ENCODE data around the gene INTS6.

Gene INTS6

GRCh38 chr13:51324714-51325420 lies 128.0 kb downstream of the INTS6 start:
- Histone ChIP-seq H3K27me3 (ENCODE audit: control insufficient read depth in 1 of 2, insufficient read depth in 1 of 2, low read length in 2 of 2) (peaks cover 0 to 8% of the 10 kb centered on the region in 2 experiments), H3K79me1 (replicated peaks; ENCODE audit: low read length, poor library complexity, severe bottlenecking) (no peaks in the 10 kb centered on the region), H2AK5ac (ENCODE audit: low read length, severe bottlenecking) (no peak overlapping the region), H2BK120ac (ENCODE audit: low read depth, low read length) (no peak overlapping the region), H3K4ac (ENCODE audit: low read depth in 1 of 2, low read length in 2 of 2) (no peak overlapping the region), H3K18ac (ENCODE audit: low read depth in 1 of 2, low read length in 2 of 2) (no peak overlapping the region), H3K9me3 (ENCODE audit: control insufficient read depth, low read length) (no peaks in the 10 kb centered on the region), H3K36me3 (ENCODE audit: control insufficient read depth in 1 of 2, insufficient read depth in 2 of 2, low read depth in 1 of 2, low read length in 2 of 2) (no peaks in the 10 kb centered on the region), H3K14ac (ENCODE audit: low read length in 2 of 2) (no peak overlapping the region), H3K4me2 (ENCODE audit: low read length, poor library complexity, severe bottlenecking) (no peak overlapping the region), H2BK15ac (ENCODE audit: low read depth, poor library complexity, severe bottlenecking) (no peak overlapping the region), H4K91ac (ENCODE audit: low read length) (no peak overlapping the region), H2BK12ac (ENCODE audit: low read length in 2 of 2) (no peak overlapping the region), H3K4me1 (ENCODE audit: control insufficient read depth, insufficient read depth, low read depth, low read length) (no peaks in the 10 kb centered on the region), H3K4me3 (ENCODE audit: insufficient read depth in 1 of 2, low read depth in 1 of 2, low read length in 2 of 2) (no peak overlapping the region), H3K9ac (ENCODE audit: low read length) (no peak overlapping the region), H3K27ac (ENCODE audit: low read length, poor library complexity, severe bottlenecking) (no peak overlapping the region), H4K8ac (ENCODE audit: low read length) (no peak overlapping the region), H3K23ac (ENCODE audit: low read length in 2 of 2) (no peak overlapping the region), H2BK5ac (ENCODE audit: low read depth, low read length, poor library complexity, severe bottlenecking) (no peak overlapping the region), H2AFZ (ENCODE audit: low read depth, low read length) (no peak overlapping the region)
- 85% methylated on average over 13 of the region's 14 CpGs for WGBS
- DNase-seq: no peak

DNA sequence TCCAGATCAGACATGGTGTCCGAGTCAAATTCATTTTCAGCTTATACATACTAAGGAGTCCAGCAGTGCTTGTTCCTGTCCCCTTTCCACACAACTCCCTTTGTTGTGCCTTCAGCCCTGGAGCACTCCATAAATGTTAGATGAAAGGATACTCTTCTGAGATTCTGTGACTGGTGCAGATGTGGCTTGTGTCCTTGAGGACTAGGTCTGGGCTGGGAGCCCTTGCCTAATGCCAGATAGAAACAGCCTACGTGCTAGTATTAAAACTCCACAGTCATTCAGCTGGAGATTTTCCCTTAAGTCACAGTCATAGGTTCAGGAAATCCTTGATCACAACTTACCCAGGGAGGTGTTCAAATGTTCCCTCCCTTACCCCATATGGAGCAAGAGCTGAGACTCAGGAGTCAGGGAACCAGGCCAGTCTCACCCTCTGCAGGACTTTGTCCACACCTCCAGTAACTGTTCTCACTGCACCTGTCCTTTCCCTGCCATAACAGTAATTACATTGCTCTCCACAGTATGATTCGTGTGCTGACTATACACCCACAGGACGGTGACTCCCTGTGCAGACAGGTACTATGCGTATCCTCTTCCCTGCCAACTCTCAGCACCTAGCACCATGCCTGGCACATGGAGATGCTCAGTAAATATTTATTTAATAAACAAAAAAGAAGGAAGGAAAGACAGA lies 128.9 kb downstream of the INTS6 start:
- Histone ChIP-seq H3K4ac (ENCODE audit: low read depth in 1 of 2, low read length in 2 of 2) (no peak overlapping the region), H3K4me2 (ENCODE audit: low read length, poor library complexity, severe bottlenecking) (no peak overlapping the region), H3K9me3 (ENCODE audit: control insufficient read depth, low read length) (no peaks in the 10 kb centered on the region), H3K79me1 (replicated peaks; ENCODE audit: low read length, poor library complexity, severe bottlenecking) (no peaks in the 10 kb centered on the region), H3K4me3 (ENCODE audit: insufficient read depth in 1 of 2, low read depth in 1 of 2, low read length in 2 of 2) (no peak overlapping the region), H4K8ac (ENCODE audit: low read length) (no peak overlapping the region), H2BK120ac (ENCODE audit: low read depth, low read length) (no peak overlapping the region), H3K4me1 (ENCODE audit: control insufficient read depth, insufficient read depth, low read depth, low read length) (no peaks in the 10 kb centered on the region), H3K23ac (ENCODE audit: low read length in 2 of 2) (no peak overlapping the region), H3K27ac (ENCODE audit: low read length, poor library complexity, severe bottlenecking) (no peak overlapping the region), H2AK5ac (ENCODE audit: low read length, severe bottlenecking) (no peak overlapping the region), H2BK15ac (ENCODE audit: low read depth, poor library complexity, severe bottlenecking) (no peak overlapping the region), H3K18ac (ENCODE audit: low read depth in 1 of 2, low read length in 2 of 2) (no peak overlapping the region), H2BK5ac (ENCODE audit: low read depth, low read length, poor library complexity, severe bottlenecking) (no peak overlapping the region), H3K14ac (ENCODE audit: low read length in 2 of 2) (no peak overlapping the region), H4K91ac (ENCODE audit: low read length) (no peak overlapping the region), H2AFZ (ENCODE audit: low read depth, low read length) (no peak overlapping the region), H3K27me3 (ENCODE audit: control insufficient read depth in 1 of 2, insufficient read depth in 1 of 2, low read length in 2 of 2) (peaks cover 0 to 8% of the 10 kb centered on the region in 2 experiments), H3K36me3 (ENCODE audit: control insufficient read depth in 1 of 2, insufficient read depth in 2 of 2, low read depth in 1 of 2, low read length in 2 of 2) (no peaks in the 10 kb centered on the region), H3K9ac (ENCODE audit: low read length) (no peak overlapping the region), H2BK12ac (ENCODE audit: low read length in 2 of 2) (no peak overlapping the region)
- 73% methylated on average over 4 of the region's 5 CpGs for WGBS
- DNase-seq: no peak

- H3K18ac ChIP-seq (ENCODE audit: low read depth in 1 of 2, low read length in 2 of 2): no peak overlapping the region
- no peak overlapping the region for H2BK120ac ChIP-seq (ENCODE audit: low read depth, low read length)
- no peaks in the 10 kb centered on the region for H3K9me3 ChIP-seq (ENCODE audit: control insufficient read depth, low read length)
- H3K14ac ChIP-seq (ENCODE audit: low read length in 2 of 2): no peak overlapping the region
- peaks cover 0 to 8% of the 10 kb centered on the region in 2 experiments for H3K27me3 ChIP-seq (ENCODE audit: control insufficient read depth in 1 of 2, insufficient read depth in 1 of 2, low read length in 2 of 2)
- no peak overlapping the region for H3K4me2 ChIP-seq (ENCODE audit: low read length, poor library complexity, severe bottlenecking)
- H3K23ac ChIP-seq (ENCODE audit: low read length in 2 of 2): no peak overlapping the region
- no peaks in the 10 kb centered on the region for H3K36me3 ChIP-seq (ENCODE audit: control insufficient read depth in 1 of 2, insufficient read depth in 2 of 2, low read depth in 1 of 2, low read length in 2 of 2)
- no peaks in the 10 kb centered on the region for H3K4me1 ChIP-seq (ENCODE audit: control insufficient read depth, insufficient read depth, low read depth, low read length)
- no peak overlapping the region for H2AK5ac ChIP-seq (ENCODE audit: low read length, severe bottlenecking)
- H4K8ac ChIP-seq (ENCODE audit: low read length): no peak overlapping the region
- no peak overlapping the region for H2BK15ac ChIP-seq (ENCODE audit: low read depth, poor library complexity, severe bottlenecking)
- WGBS: 87% methylated on average over 3 of the region's 3 CpGs
- no peak overlapping the region for H3K27ac ChIP-seq (ENCODE audit: low read length, poor library complexity, severe bottlenecking)
- no peak overlapping the region for H4K91ac ChIP-seq (ENCODE audit: low read length)
- H2BK12ac ChIP-seq (ENCODE audit: low read length in 2 of 2): no peak overlapping the region
- no peak overlapping the region for H3K4me3 ChIP-seq (ENCODE audit: insufficient read depth in 1 of 2, low read depth in 1 of 2, low read length in 2 of 2)
- no peak overlapping the region for H2AFZ ChIP-seq (ENCODE audit: low read depth, low read length)
- H2BK5ac ChIP-seq (ENCODE audit: low read depth, low read length, poor library complexity, severe bottlenecking): no peak overlapping the region
- H3K79me1 ChIP-seq (replicated peaks; ENCODE audit: low read length, poor library complexity, severe bottlenecking): no peaks in the 10 kb centered on the region
- H3K9ac ChIP-seq (ENCODE audit: low read length): no peak overlapping the region
- DNase-seq: no peak
- no peak overlapping the region for H3K4ac ChIP-seq (ENCODE audit: low read depth in 1 of 2, low read length in 2 of 2)
These were observed 130.0 kb downstream of the INTS6 start for GRCh38 chr13:51322826-51323225.

- Histone ChIP-seq H3K27me3 (ENCODE audit: control insufficient read depth in 1 of 2, insufficient read depth in 1 of 2, low read length in 2 of 2) (peaks cover 0 to 8% of the 10 kb centered on the region in 2 experiments), H2BK15ac (ENCODE audit: low read depth, poor library complexity, severe bottlenecking) (no peak overlapping the region), H3K36me3 (ENCODE audit: control insufficient read depth in 1 of 2, insufficient read depth in 2 of 2, low read depth in 1 of 2, low read length in 2 of 2) (no peaks in the 10 kb centered on the region), H4K91ac (ENCODE audit: low read length) (no peak overlapping the region), H3K14ac (ENCODE audit: low read length in 2 of 2) (no peak overlapping the region), H3K9me3 (ENCODE audit: control insufficient read depth, low read length) (no peaks in the 10 kb centered on the region), H3K4me2 (ENCODE audit: low read length, poor library complexity, severe bottlenecking) (no peak overlapping the region), H2BK5ac (ENCODE audit: low read depth, low read length, poor library complexity, severe bottlenecking) (no peak overlapping the region), H4K8ac (ENCODE audit: low read length) (no peak overlapping the region), H3K18ac (ENCODE audit: low read depth in 1 of 2, low read length in 2 of 2) (no peak overlapping the region), H3K79me1 (replicated peaks; ENCODE audit: low read length, poor library complexity, severe bottlenecking) (no peaks in the 10 kb centered on the region), H3K4ac (ENCODE audit: low read depth in 1 of 2, low read length in 2 of 2) (no peak overlapping the region), H2AFZ (ENCODE audit: low read depth, low read length) (no peak overlapping the region), H2BK12ac (ENCODE audit: low read length in 2 of 2) (no peak overlapping the region), H3K27ac (ENCODE audit: low read length, poor library complexity, severe bottlenecking) (no peak overlapping the region), H3K23ac (ENCODE audit: low read length in 2 of 2) (no peak overlapping the region), H2AK5ac (ENCODE audit: low read length, severe bottlenecking) (no peak overlapping the region), H3K9ac (ENCODE audit: low read length) (no peak overlapping the region), H3K4me3 (ENCODE audit: insufficient read depth in 1 of 2, low read depth in 1 of 2, low read length in 2 of 2) (no peak overlapping the region), H2BK120ac (ENCODE audit: low read depth, low read length) (no peak overlapping the region), H3K4me1 (ENCODE audit: control insufficient read depth, insufficient read depth, low read depth, low read length) (no peaks in the 10 kb centered on the region)
- DNase-seq: no peak
- 93% methylated on average over 2 of the region's 2 CpGs for WGBS
These were observed 131.0 kb downstream of the INTS6 start for GRCh38 chr13:51321836-51322235.

Data from mesenchymal stem cell (in vitro differentiated cells and primary cell).